Astrocyte (in vitro differentiated cells and primary cell): ENCODE data around the gene FIZ1. TPM values are rescaled to one million over a fixed set of nuclear protein-coding genes. Genes with fewer than 3 reads are reported as not detected.
"Not testable (repeated sequence)": the region's sequence is repeated elsewhere in the genome, so short reads cannot be mapped to it uniquely, and the experiment has no call there.

Source experiments
- DNase-seq: peaks from one replicate; pipeline ENCODE4 v3.0.0-alpha.2; 2010; ENCODE audit warnings: low read depth
- FAIRE-seq: peaks from 2 replicates; lab custom pipeline; 2011; peaks lifted over from hg19 to GRCh38; lab: Jason Lieb, UNC
- H2AFZ ChIP-seq: 2 replicates; pipeline ENCODE4 v1.6.0; 2012; ENCODE audit warnings: low read depth, low read length, inconsistent platforms
- H3K27ac ChIP-seq: 2 replicates; pipeline ENCODE4 v1.5.1; 2011; ENCODE audit warnings: low read depth, low read length, inconsistent platforms
- H3K27me3 ChIP-seq: 2 replicates; pipeline ENCODE4 v1.6.0; 2011; ENCODE audit warnings: low read length, inconsistent platforms; ENCODE audit not compliant: insufficient read depth
- H3K36me3 ChIP-seq: 2 replicates; pipeline ENCODE4 v1.5.1; 2011; ENCODE audit warnings: low read length, inconsistent platforms; ENCODE audit not compliant: insufficient read depth
- H3K4me1 ChIP-seq: 2 replicates; pipeline ENCODE4 v1.5.1; 2011; ENCODE audit warnings: low read length, inconsistent platforms; ENCODE audit not compliant: insufficient read depth
- H3K4me2 ChIP-seq: 2 replicates; pipeline ENCODE4 v1.6.0; 2012; ENCODE audit warnings: low read length, inconsistent platforms
- H3K4me3 ChIP-seq: 2 replicates; pipeline ENCODE4 v1.5.1; 2011; ENCODE audit warnings: low read depth, mild to moderate bottlenecking, low read length, inconsistent platforms; ENCODE audit not compliant: insufficient read depth
- H3K79me2 ChIP-seq: 2 replicates; pipeline ENCODE4 v1.6.0; 2012; ENCODE audit warnings: mild to moderate bottlenecking, low read length, inconsistent platforms; ENCODE audit not compliant: insufficient read depth
- H3K9ac ChIP-seq: 2 replicates; pipeline ENCODE4 v1.6.0; 2012; ENCODE audit warnings: mild to moderate bottlenecking, low read length, inconsistent platforms
- H3K9me3 ChIP-seq: 2 replicates; pipeline ENCODE4 v1.5.1; 2012; ENCODE audit warnings: low read depth, mild to moderate bottlenecking, low read length, inconsistent platforms; ENCODE audit not compliant: insufficient read depth
- H4K20me1 ChIP-seq: 2 replicates; pipeline ENCODE4 v1.6.0; 2012; ENCODE audit warnings: low read length, inconsistent platforms; ENCODE audit not compliant: insufficient read depth
- H3K27ac Mint-ChIP-seq: one replicate; pipeline ENCODE4 v1.8.0; 2021; ENCODE audit warnings: mild to moderate bottlenecking, mixed read lengths; ENCODE audit not compliant: unreplicated experiment
- H3K27me3 Mint-ChIP-seq: one replicate; pipeline ENCODE4 v1.8.0; 2021; ENCODE audit warnings: low read depth, mixed read lengths; ENCODE audit not compliant: unreplicated experiment
- H3K36me3 Mint-ChIP-seq: one replicate; pipeline ENCODE4 v1.8.0; 2021; ENCODE audit warnings: low read depth, mixed read lengths; ENCODE audit not compliant: unreplicated experiment
- H3K4me1 Mint-ChIP-seq: one replicate; pipeline ENCODE4 v1.8.0; 2021; ENCODE audit warnings: low read depth, mixed read lengths; ENCODE audit not compliant: unreplicated experiment
- H3K4me3 Mint-ChIP-seq: one replicate; pipeline ENCODE4 v1.8.0; 2021; ENCODE audit warnings: mild to moderate bottlenecking, moderate library complexity, mixed read lengths; ENCODE audit not compliant: unreplicated experiment
- H3K9me3 Mint-ChIP-seq: one replicate; pipeline ENCODE4 v1.8.0; 2021; ENCODE audit warnings: mild to moderate bottlenecking, mixed read lengths; ENCODE audit not compliant: unreplicated experiment
- CTCF ChIP-seq: IDR thresholded peaks from 2 replicates; pipeline ENCODE4 v1.5.1; 2011; ENCODE audit warnings: low read depth, mild to moderate bottlenecking, inconsistent platforms, low read length, moderate library complexity; ENCODE audit not compliant: insufficient read depth
- EZH2 ChIP-seq: IDR thresholded peaks from 2 replicates; pipeline ENCODE4 v1.6.1; 2012; ENCODE audit warnings: mild to moderate bottlenecking, low read length, inconsistent platforms; ENCODE audit not compliant: insufficient read depth
- total RNA-seq: library from RNA; stranded (reverse); gene quantifications from 2 replicates; pipeline ENCODE4 v1.2.1, GENCODE V29; 2021

FIZ1 gene
- total RNA-seq, 1 donor from 2014 or later = 14.5 TPM

DNA sequence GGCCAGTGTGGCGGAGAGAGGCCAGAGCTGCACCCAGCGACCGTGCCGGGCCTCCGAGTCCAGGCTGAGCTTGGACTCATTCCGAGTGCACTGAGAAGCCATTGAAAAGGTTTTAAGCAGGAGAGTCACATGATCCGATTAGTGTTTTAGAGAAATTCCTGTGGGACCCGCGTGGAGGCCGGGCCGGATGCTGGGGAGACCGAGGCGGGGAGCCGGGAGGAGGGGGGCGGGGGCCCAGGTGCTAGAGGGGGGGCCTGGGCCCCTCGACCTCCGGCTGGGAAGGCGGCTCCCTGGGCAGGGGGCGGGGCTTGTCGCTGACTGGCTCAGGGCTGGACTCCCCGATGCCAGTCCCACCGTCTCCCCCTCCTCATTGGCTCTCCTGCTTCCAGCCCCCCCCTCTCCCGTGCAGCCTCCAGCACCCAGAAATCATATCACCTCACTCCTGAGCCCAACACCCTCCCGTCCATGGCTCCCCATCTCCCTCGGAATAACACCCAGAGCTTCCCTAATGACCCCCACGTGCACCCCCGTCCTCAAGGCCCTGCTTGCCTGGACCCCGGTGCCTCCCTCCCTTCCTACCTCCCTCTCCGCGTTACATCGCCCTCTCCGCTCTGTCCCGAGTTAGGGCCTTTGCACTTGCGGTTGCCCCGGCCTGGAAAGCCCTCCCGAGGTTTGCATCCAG is 13.5 kb downstream of the FIZ1 start:
- H3K4me3 Mint-ChIP-seq = peak overlapping the region; percentile 60
- Histone ChIP-seq H3K4me1 (peaks cover 21% of the 10 kb centered on the region), H3K36me3 (no peaks in the 10 kb centered on the region), H3K9ac (peak overlapping the region; percentile 70), H3K27ac (no peak overlapping the region), H3K79me2 (peaks cover 4% of the 10 kb centered on the region), H3K4me3 (peak overlapping the region; percentile 41), H4K20me1 (no peaks in the 10 kb centered on the region), H2AFZ (peak overlapping the region; percentile 91), H3K9me3 (no peaks in the 10 kb centered on the region), H3K4me2 (peak overlapping the region; percentile 88), H3K27me3 (no peaks in the 10 kb centered on the region)
- peaks cover 27% of the 10 kb centered on the region for H3K4me1 Mint-ChIP-seq
- peak; percentile 63 for DNase-seq
- FAIRE-seq = no peak
- H3K36me3 Mint-ChIP-seq = no peaks in the 10 kb centered on the region
- no peaks in the 10 kb centered on the region for H3K9me3 Mint-ChIP-seq
- H3K27ac Mint-ChIP-seq = peak overlapping the region; percentile 82
- H3K27me3 Mint-ChIP-seq = no peaks in the 10 kb centered on the region
- TF ChIP-seq CTCF = no peak
- no peak for TF ChIP-seq EZH2

GRCh38 chr19:55584871-55585270 is 14.4 kb downstream of the FIZ1 start:
- Mint-ChIP-seq H3K4me3 (no peak overlapping the region), H3K36me3 (no peaks in the 10 kb centered on the region), H3K9me3 (no peaks in the 10 kb centered on the region), H3K27ac (peak overlapping the region; percentile 82), H3K27me3 (no peaks in the 10 kb centered on the region), H3K4me1 (peaks cover 27% of the 10 kb centered on the region)
- FAIRE-seq = no peak
- H3K79me2 ChIP-seq = peaks cover 13% of the 10 kb centered on the region
- no peak overlapping the region for H2AFZ ChIP-seq
- TF ChIP-seq CTCF (no peak), EZH2 (no peak)
- H3K27ac ChIP-seq = no peak overlapping the region
- peaks cover 21% of the 10 kb centered on the region for H3K4me1 ChIP-seq
- no peaks in the 10 kb centered on the region for H3K36me3 ChIP-seq
- H3K4me2 ChIP-seq = peak overlapping the region; percentile 88
- no peak overlapping the region for H3K9ac ChIP-seq
- H3K4me3 ChIP-seq = no peak overlapping the region
- H4K20me1 ChIP-seq = peaks cover 1% of the 10 kb centered on the region
- no peaks in the 10 kb centered on the region for H3K27me3 ChIP-seq
- DNase-seq = no peak
- no peaks in the 10 kb centered on the region for H3K9me3 ChIP-seq

DNA sequence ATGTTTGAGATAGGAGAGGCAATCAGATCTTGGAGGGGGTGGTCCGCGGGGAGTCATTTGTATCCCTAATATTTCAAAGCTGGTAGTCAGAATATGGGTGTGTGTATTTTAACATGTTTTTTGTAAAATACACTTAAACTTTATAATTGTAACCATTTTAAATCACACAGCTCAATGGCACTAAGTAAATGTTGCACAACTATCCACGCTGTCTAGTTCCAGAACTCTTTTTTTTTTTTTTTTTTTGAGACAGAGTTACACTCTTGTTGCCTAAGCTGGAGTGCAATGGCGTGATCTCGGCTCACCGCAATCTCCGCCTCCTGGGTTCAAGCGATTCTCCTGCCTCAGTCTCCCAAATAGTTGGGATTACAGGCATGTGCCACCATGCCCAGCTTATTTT is 15.4 kb downstream of the FIZ1 start:
- not testable (repeated sequence) for H3K36me3 Mint-ChIP-seq, H3K9me3 ChIP-seq, H3K36me3 ChIP-seq, H3K4me3 ChIP-seq, H3K27me3 Mint-ChIP-seq, H3K27ac Mint-ChIP-seq, H3K4me3 Mint-ChIP-seq, H4K20me1 ChIP-seq, H2AFZ ChIP-seq, H3K27ac ChIP-seq, H3K9ac ChIP-seq, H3K9me3 Mint-ChIP-seq, H3K27me3 ChIP-seq, H3K4me2 ChIP-seq, FAIRE-seq, DNase-seq
- Histone ChIP-seq H3K79me2 (peaks cover 22% of the 10 kb centered on the region), H3K4me1 (peaks cover 21% of the 10 kb centered on the region)
- peaks cover 31% of the 10 kb centered on the region for H3K4me1 Mint-ChIP-seq

DNA sequence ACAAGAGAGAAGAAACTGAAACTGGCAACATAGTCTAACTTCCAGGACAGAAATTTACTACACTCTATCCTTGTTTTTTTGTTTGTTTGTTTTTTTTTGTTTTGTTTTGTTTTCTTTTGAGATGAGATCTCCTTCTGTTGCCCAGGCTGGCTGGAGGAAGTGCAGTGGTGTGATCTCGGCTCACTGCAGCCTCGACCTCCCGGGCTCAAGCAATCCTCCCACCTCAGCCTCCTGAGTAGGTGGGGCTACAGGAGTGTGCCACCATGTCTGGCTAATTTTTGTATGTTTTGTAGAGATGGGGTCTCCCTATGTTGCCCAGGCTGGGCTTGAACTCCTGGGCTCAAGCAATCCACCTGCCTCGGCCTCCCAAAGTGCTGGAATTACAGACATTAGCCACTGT is 17.0 kb downstream of the FIZ1 start:
- H2AFZ ChIP-seq, H3K27me3 ChIP-seq, H3K9ac ChIP-seq, H3K27me3 Mint-ChIP-seq, H3K4me3 ChIP-seq, H3K27ac ChIP-seq, DNase-seq, H3K36me3 ChIP-seq, H3K9me3 ChIP-seq, H4K20me1 ChIP-seq, FAIRE-seq, H3K9me3 Mint-ChIP-seq, H3K36me3 Mint-ChIP-seq, H3K4me2 ChIP-seq: not testable (repeated sequence)
- H3K79me2 ChIP-seq = peaks cover 27% of the 10 kb centered on the region
- Mint-ChIP-seq H3K4me3 (peak overlapping the region; percentile 96), H3K27ac (peak overlapping the region; percentile 48), H3K4me1 (peaks cover 31% of the 10 kb centered on the region)
- peaks cover 21% of the 10 kb centered on the region for H3K4me1 ChIP-seq
